ENCODE results near the gene KMT5B.

DNA sequence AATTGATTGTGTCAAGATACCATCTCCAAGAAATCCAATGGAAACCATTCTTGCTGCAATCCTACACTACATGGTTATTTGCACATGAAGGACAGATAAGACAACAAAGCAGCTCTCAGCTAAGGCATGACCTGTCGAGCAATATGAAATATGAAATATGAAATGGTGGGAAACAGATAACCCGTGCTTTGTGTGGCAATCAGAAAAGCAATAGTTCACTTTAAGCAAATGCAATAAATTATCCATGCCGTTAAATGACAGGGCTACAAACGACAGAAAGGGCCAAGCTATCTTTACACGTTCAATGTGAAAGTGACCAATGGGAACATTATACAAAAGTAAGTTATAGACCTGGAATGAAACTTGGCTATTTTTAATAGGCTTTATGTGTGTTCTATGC, 35.2 kb downstream of the KMT5B start:
- TF ChIP-seq CTCF (IDR thresholded peaks at IDR 0.05) = no peak
- TF ChIP-seq POLR2A (IDR thresholded peaks at IDR 0.05) = no peak

Measured in thyroid gland (tissue), 4 donors.